Transverse colon (tissue), 4 donors: ENCODE measurements around the gene ZNF738. TPM values are rescaled to one million over a fixed set of nuclear protein-coding genes. Genes with fewer than 3 reads are reported as not detected.

Experiments used
- DNase-seq: peaks from one replicate; pipeline ENCODE4 v3.0.0-alpha.2; 2019
- H3K27ac ChIP-seq, 4 donors: fragments of 200-600 bp; sonication (generic); 2 replicates each; pipeline ENCODE4 v1.5.1; 2016 to 2018; ENCODE audit warnings: inconsistent platforms in 4 of 4
- H3K27me3 ChIP-seq: fragments of 200-600 bp; sonication (generic); 2 replicates; pipeline ENCODE4 v1.5.1; 2017; ENCODE audit warnings: inconsistent platforms
- H3K36me3 ChIP-seq, 4 donors: fragments of 200-600 bp; sonication (generic); 2 replicates each; pipeline ENCODE4 v1.5.1; 2017 to 2019; ENCODE audit warnings: inconsistent platforms in 4 of 4
- H3K4me1 ChIP-seq, 4 donors: fragments of 200-600 bp; sonication (generic); 2 replicates each; pipeline ENCODE4 v1.5.1; 2017 to 2020; ENCODE audit warnings: inconsistent platforms in 4 of 4
- H3K4me3 ChIP-seq, 4 donors: fragments of 200-600 bp; sonication (generic); 1 replicate in 1 of 4; 2 replicates in 3 of 4; pipeline versions ENCODE4 v1.5.1 to v1.6.1; 2017 to 2019; ENCODE audit warnings: inconsistent platforms in 4 of 4
- H3K9me3 ChIP-seq, 2 donors: fragments of 200-600 bp; sonication (generic); 2 replicates each; pipeline ENCODE4 v1.5.1; 2017 to 2019; ENCODE audit warnings: inconsistent platforms in 2 of 2
- EP300 ChIP-seq: sonication (generic); formaldehyde crosslinking; IDR thresholded peaks from one replicate; pipeline ENCODE4 v1.6.1; 2017; ENCODE audit warnings: antibody characterized with exemption, low read depth
- POLR2A ChIP-seq: fragments of 450-650 bp; IDR thresholded peaks from one replicate; pipeline ENCODE4 v1.6.1; 2016; ENCODE audit warnings: antibody characterized with exemption, mild to moderate bottlenecking, moderate library complexity
- POLR2AphosphoS5 ChIP-seq, 3 donors: sonication (generic); formaldehyde crosslinking; IDR thresholded peaks; one replicate each; pipeline ENCODE4 v1.6.1; 2016; ENCODE audit warnings: antibody characterized with exemption in 3 of 3
- WGBS, 2 donors: methylation state at CpG; one replicate each; pipeline ENCODE4 v1.1.5; 2018; ENCODE audit warnings: low coverage in 1 of 2; 5-methylcytosine and 5-hydroxymethylcytosine counted together
- in situ Hi-C, 4 donors: fragments of 200-750 bp; cut with MboI; loops; one replicate each; pipeline versions ENCODE4 v1.15.0 to v1.15.1; 2017; ENCODE audit warnings: low sequenced_read_pairs in 3 of 4, low pct_ligation_motif_present in 1 of 4, low pct_unique_long_range_greater_than_20kb in 1 of 4
- intact Hi-C: fragments of 100-400 bp; cut with DNase I; formaldehyde crosslinking; loops from one replicate; pipeline ENCODE4 v1.15.1; 2023; ENCODE audit warnings: low total_unique reads
- total RNA-seq, 4 donors: library from RNA; depleted of rRNA; stranded (reverse); fragments of >200 nt; gene quantifications; one replicate each; pipeline ENCODE4 v1.1.0, GENCODE V29; 2016
- TF ChIP-seq, protein P1 (sequence below), 5 experiments: fragments of 200-600 bp in 3 of 5; fragments of 450-650 bp in 2 of 5; sonication (generic) in 3 of 5; IDR thresholded peaks; 1 replicate in 2 of 5; 2 replicates in 3 of 5; pipeline ENCODE4 v1.5.1; 2016 to 2017; ENCODE audit warnings: antibody characterized with exemption in 5 of 5, inconsistent platforms in 3 of 5, mild to moderate bottlenecking in 2 of 5, moderate library complexity in 1 of 5

The ZNF738 gene
- total RNA-seq, 4 donors from 2014 or later, result 2.0 to 8.6 (median 5.9) TPM

GRCh38 chr19:21398851-21399250 lies 40.1 kb downstream of the ZNF738 start:
- in situ Hi-C loops, result no loop called here
- WGBS, 2 donors, result 86 to 96% methylated on average over 5 of the region's 5 CpGs

GRCh38 chr19:21402303-21402985 lies 43.6 kb downstream of the ZNF738 start:
- H3K27ac ChIP-seq, result no peak overlapping the region
- in situ Hi-C loops, result no loop called here
- H3K4me1 ChIP-seq, result peaks cover 4 to 22% (median 9%) of the 10 kb centered on the region in 4 donors
- intact Hi-C loops, result no loop called here
- peaks cover 3 to 18% of the 10 kb centered on the region in 2 donors for H3K9me3 ChIP-seq
- DNase-seq, result no peak
- no peak for TF ChIP-seq POLR2AphosphoS5 (IDR thresholded peaks at IDR 0.05)
- H3K4me3 ChIP-seq, result no peak overlapping the region
- H3K27me3 ChIP-seq, result no peaks in the 10 kb centered on the region
- WGBS, 2 donors, result 88 to 100% methylated on average over 1 of the region's 1 CpG
- peaks cover 0 to 62% (median 11%) of the 10 kb centered on the region in 4 donors for H3K36me3 ChIP-seq

More at GRCh38 chr19:21398851-21399250, 40.1 kb downstream of the ZNF738 start:
- Histone ChIP-seq H3K4me3 (no peak overlapping the region), H3K36me3 (peaks cover 0 to 34% (median 2%) of the 10 kb centered on the region in 4 donors), H3K4me1 (peaks cover 4 to 27% (median 12%) of the 10 kb centered on the region in 4 donors), H3K27me3 (no peaks in the 10 kb centered on the region), H3K27ac (no peak overlapping the region), H3K9me3 (peaks cover 0 to 17% of the 10 kb centered on the region in 2 donors)
- TF ChIP-seq, protein P1, sequence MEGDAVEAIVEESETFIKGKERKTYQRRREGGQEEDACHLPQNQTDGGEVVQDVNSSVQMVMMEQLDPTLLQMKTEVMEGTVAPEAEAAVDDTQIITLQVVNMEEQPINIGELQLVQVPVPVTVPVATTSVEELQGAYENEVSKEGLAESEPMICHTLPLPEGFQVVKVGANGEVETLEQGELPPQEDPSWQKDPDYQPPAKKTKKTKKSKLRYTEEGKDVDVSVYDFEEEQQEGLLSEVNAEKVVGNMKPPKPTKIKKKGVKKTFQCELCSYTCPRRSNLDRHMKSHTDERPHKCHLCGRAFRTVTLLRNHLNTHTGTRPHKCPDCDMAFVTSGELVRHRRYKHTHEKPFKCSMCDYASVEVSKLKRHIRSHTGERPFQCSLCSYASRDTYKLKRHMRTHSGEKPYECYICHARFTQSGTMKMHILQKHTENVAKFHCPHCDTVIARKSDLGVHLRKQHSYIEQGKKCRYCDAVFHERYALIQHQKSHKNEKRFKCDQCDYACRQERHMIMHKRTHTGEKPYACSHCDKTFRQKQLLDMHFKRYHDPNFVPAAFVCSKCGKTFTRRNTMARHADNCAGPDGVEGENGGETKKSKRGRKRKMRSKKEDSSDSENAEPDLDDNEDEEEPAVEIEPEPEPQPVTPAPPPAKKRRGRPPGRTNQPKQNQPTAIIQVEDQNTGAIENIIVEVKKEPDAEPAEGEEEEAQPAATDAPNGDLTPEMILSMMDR (IDR thresholded peaks at IDR 0.05), result no peak
- TF ChIP-seq POLR2A (no peak), POLR2AphosphoS5 (IDR thresholded peaks at IDR 0.05) (no peak), EP300 (no peak)
- no peak for DNase-seq
- intact Hi-C loops, result no loop called here

DNA sequence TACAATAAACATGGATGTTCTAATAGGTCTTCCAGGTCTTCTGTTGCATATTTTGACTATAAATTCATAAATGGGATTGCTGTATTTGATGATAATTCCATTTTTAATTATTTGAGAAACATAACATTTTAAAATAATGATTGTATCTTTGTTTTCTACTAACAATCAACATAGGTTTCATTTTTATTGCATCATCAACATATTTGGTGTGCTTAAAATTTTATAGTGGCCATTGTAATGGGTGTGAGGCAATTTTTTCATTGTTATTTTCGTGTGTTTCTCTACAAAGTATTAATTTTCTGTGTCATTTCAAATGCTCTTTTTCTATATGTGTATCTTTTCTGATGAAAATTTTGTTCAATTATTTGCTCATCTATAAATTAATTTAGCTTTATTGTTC lies 51.4 kb downstream of the ZNF738 start:
- H3K27ac ChIP-seq, result no peak overlapping the region
- H3K9me3 ChIP-seq, result peaks cover 0 to 8% of the 10 kb centered on the region in 2 donors
- in situ Hi-C loops (no loop called here), intact Hi-C loops (no loop called here)
- H3K4me1 ChIP-seq, result no peaks in the 10 kb centered on the region
- WGBS, 2 donors, result 73 to 98% methylated on average over 1 of the region's 1 CpG
- DNase-seq, result no peak
- H3K36me3 ChIP-seq, result peaks cover 0 to 93% (median 40%) of the 10 kb centered on the region in 4 donors
- TF ChIP-seq, protein P1 (IDR thresholded peaks at IDR 0.05), result no peak
- TF ChIP-seq EP300 (no peak), POLR2AphosphoS5 (IDR thresholded peaks at IDR 0.05) (no peak), POLR2A (no peak)
- no peak overlapping the region for H3K4me3 ChIP-seq
- H3K27me3 ChIP-seq, result no peaks in the 10 kb centered on the region

- H3K27ac ChIP-seq, result no peak overlapping the region
- peaks cover 76 to 83% of the 10 kb centered on the region in 2 donors for H3K9me3 ChIP-seq
- H3K4me3 ChIP-seq, result no peak overlapping the region
- H3K27me3 ChIP-seq, result no peaks in the 10 kb centered on the region
- H3K36me3 ChIP-seq, result peaks cover 0 to 23% (median 7%) of the 10 kb centered on the region in 4 donors
- intact Hi-C loops, result no loop called here
- in situ Hi-C loops, result no loop called here
- DNase-seq, result no peak
- H3K4me1 ChIP-seq, result no peaks in the 10 kb centered on the region
- TF ChIP-seq POLR2A (no peak), POLR2AphosphoS5 (IDR thresholded peaks at IDR 0.05) (no peak), EP300 (no peak)
- TF ChIP-seq, protein P1 (IDR thresholded peaks at IDR 0.05), result no peak
These were observed 63.4 kb downstream of the ZNF738 start for GRCh38 chr19:21422244-21422643.
